Stimulated activated CD4-positive, alpha-beta T cell treated with anti-CD3 and anti-CD28 coated beads, Interleukin-4, amount 100 ng/mL, for 24 hours (primary cell): ENCODE results near the gene BRIX1.
A peak's percentile ranks its signal among the peaks of the same experiment; 100 is the strongest.

Experiments used
- DNase-seq: peaks from one replicate; pipeline ENCODE4 v3.0.0-alpha.2; 2020

The BRIX1 gene, protein sequence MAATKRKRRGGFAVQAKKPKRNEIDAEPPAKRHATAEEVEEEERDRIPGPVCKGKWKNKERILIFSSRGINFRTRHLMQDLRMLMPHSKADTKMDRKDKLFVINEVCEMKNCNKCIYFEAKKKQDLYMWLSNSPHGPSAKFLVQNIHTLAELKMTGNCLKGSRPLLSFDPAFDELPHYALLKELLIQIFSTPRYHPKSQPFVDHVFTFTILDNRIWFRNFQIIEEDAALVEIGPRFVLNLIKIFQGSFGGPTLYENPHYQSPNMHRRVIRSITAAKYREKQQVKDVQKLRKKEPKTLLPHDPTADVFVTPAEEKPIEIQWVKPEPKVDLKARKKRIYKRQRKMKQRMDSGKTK

GRCh38 chr5:34915139-34915855, at the start of gene BRIX1, which contains the start of gene RAD1:
Gene BRIX1, plus strand, starts transcription at chr5:34915711. Its CDS starts 28 bp downstream, at chr5:34915739.
Gene RAD1, minus strand, starts transcription at chr5:34915504. Its CDS starts 612 bp downstream, at chr5:34914892.
- DNase-seq = peak; percentile 95

DNA sequence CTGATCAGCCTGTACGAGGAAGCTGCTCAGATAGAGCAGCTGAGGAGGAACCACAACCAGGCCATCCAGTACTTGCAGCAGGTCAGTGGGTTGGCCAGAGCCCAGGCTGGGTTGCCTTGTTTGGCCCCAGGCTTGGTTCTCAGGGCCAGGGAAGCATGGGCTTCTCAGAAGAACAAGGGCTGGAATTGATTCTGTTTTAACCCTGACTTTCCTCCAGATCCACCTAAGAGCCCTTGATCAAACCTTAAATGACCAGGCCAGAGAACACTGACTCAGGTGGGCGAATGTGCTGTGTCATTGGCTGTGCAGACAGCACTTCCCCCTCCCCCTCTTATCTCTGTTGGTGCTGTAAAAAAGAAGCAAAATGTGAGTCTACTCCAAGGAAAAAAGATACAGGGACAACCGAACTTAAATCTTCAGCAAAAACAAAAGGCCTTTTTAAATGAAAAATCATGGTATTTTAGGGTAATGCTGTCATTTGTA, 48.5 kb upstream of the BRIX1 start:
- no peak for DNase-seq

DNA sequence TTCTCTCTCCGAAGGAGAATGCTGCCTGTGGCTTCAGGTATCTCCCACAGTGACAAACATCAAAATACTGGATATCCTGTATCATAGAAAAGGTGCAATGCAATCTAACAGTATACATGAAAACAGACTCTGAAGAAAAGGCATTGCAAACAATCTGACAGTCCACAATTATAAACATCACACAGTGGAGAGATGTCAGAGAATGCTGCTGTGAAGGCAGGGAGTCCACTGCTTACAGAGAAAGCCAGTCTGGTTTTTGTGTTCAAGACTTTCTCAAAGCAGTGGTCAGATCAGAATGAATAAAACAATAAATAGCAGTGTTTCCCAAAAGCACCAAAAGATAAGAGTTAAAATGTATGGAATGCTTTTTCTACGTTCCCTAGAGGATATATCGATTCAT, 47.9 kb upstream of the BRIX1 start:
- DNase-seq = no peak

- DNase-seq = no peak
Observed at GRCh38 chr5:34868791-34869190, 46.7 kb upstream of the BRIX1 start.

DNA sequence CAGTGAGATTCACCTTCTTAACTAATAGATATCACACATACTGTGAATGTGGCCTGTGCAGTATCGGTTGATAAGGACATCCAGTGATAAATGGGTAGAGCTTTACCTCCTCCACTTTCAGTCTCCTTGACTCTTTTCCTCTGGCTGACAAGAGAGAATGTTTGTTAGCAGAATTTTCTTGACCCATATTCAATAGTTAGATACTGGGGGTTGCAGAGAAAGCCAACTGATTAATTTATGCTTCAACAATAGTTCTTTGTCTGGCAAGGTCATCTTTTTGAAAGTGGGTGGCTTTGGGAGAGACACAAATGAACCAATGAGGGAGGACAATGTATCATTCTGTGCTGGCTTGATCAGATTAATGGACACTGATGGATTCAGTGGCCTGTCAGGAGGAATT, 46.3 kb upstream of the BRIX1 start:
- DNase-seq = no peak

- DNase-seq = no peak
Observed at GRCh38 chr5:34870382-34870781, 45.1 kb upstream of the BRIX1 start.

GRCh38 chr5:34876275-34876674, 39.2 kb upstream of the BRIX1 start:
- no peak for DNase-seq

GRCh38 chr5:34881246-34881645, 34.3 kb upstream of the BRIX1 start:
- no peak for DNase-seq

DNA sequence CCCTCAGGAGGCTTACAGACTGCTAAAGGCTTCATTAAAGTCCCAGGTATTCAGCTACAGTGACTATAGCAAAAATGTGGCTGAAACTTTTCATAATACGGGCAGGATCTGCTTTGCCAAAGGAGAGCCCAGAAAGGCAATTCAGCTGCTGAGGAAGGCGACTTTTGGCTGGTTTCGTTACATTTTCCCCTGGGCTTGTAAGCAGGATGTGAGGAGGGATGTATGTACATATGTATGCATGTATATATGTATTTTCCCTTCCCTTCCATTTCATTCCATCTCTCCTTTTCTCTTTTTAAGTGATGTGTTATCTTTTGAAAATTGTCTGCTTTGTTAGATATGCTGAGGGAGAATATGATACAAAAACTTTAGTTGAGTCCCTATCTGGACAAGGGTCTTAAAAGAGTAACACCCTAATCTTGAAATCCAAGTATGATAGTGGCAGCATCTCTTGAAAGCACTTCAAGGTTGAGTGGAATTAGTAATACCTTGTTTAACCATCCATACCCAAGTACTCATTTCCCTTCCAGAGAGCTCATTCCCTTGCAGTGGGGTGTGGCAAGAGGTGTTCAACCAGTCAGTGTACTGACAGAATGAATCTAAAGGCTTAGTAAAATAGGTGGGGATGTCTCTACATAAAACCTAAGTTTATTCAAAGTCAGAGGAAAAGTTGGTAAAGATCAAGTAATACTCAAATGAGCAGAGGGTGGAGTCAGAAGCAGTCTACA, 29.0 kb upstream of the BRIX1 start:
- DNase-seq = no peak

- DNase-seq = no peak
Observed at GRCh38 chr5:34889394-34889793, 26.1 kb upstream of the BRIX1 start.

- DNase-seq = no peak
Observed at GRCh38 chr5:34891981-34892380, 23.5 kb upstream of the BRIX1 start.

DNA sequence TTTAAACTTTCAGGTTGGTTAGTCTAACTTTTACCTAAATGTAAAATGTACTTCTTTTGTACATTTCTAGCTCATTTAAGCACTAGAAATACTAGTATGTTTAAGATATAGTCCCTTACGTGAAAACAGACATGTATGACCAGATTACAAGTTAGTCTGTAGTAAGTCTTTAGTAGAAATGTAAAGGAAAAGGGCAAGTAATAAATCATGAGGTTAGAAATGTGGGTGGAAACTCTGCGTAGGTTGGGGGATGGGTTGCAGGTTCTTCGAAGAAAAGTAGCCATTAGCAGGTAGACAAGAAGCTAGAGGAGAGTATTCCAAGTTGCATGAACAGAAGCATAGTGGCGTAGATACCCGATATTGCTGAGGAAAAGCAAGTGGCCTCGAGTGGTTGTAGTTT, 23.1 kb upstream of the BRIX1 start:
- DNase-seq = no peak

DNA sequence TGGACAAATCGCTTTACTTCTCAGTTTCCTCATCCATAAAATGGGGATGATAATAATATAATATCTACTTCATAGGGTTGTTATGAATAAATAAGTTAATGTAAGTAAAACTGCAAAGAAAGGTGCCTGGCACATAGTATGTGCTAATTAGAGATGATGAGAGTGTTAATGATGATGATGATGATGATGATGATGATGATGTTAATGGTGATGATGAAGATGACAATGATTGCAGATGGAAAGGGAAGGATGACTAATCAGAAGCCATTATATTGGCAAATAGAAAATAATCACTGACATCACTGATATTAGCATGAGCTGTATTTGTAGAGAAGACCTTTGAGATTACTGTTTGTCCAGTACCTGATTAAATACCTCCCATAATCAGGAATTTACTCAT, 20.8 kb upstream of the BRIX1 start:
- DNase-seq = no peak

DNA sequence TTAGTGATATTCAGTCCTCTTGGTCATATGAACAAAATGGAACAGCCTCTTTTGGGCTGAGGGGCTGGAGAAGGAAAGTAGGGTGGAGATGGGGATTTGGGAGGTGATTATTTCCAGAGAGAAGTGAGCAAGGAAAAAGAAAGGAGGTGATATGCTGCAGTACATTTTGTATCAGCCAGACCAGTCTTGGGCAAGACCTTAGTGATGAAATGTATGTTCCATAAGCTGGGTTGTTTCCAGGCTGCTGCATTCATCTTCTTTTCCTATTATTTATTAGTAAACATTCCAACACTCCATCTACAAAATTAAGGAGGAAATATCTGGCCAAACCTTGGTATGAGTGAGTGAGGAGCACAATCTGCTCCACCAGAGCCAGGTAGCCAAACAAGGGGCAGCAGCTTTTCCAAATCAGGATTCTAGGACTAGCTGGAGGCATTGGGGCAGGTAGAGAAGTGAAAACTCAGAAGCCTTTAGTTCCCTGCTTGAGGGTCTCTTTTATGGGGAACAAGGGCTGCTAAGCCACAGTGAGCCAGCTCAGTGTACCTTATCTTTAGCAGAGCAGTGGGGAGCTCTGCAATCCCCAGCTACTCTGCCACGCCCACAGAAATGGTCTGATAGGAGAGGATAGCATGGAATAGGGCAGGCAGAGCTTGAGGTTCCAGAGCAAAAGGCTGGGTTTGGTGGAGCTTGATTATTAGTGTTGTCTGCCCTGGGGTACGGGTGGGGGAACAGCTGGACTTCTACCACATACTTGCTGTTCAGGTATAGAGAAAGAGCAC, 19.7 kb upstream of the BRIX1 start:
- DNase-seq = no peak

GRCh38 chr5:34897646-34898045, 17.9 kb upstream of the BRIX1 start:
- DNase-seq = no peak

GRCh38 chr5:34898258-34898895, 17.1 kb upstream of the BRIX1 start:
- peak; percentile 66 for DNase-seq

DNA sequence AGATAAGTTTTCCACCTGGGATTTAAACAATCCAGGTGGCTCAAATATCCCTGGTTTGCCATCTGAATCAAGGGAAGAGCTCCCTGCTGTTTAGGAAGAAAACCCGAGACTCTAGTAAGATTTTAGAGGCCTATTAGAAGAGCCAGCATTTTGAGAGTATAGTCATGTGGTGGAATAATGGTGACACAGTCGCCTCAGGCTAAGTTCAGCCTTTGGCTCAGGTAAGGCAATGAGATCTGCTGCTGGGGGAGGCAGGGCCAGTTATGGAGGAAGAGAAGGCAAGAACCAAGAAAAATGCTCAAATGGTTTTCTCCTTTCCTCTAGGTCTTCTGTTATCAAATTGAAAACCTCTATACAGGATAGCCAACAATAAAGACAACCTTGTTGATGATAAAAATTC, 16.4 kb upstream of the BRIX1 start:
- no peak for DNase-seq

- DNase-seq = no peak
Observed at GRCh38 chr5:34900652-34901051, 14.9 kb upstream of the BRIX1 start.

GRCh38 chr5:34903260-34903659, 12.3 kb upstream of the BRIX1 start:
- DNase-seq = no peak

GRCh38 chr5:34905564-34905963, 9.9 kb upstream of the BRIX1 start:
- no peak for DNase-seq

- no peak for DNase-seq
Observed at GRCh38 chr5:34913072-34913471, 2.4 kb upstream of the BRIX1 start.

GRCh38 chr5:34914671-34915138, 806 bp upstream of the BRIX1 start:
- peak; percentile 9 for DNase-seq
